Uterus (tissue), 4 donors: ENCODE data around the gene CHST3. TPM values are rescaled to one million over a fixed set of nuclear protein-coding genes. Genes with fewer than 3 reads are reported as not detected.
A peak's percentile ranks its signal among the peaks of the same experiment; 100 is the strongest.
"Not testable (repeated sequence)": the region's sequence is repeated elsewhere in the genome, so short reads cannot be mapped to it uniquely, and the experiment has no call there.

Experiments
- DNase-seq, 2 donors: peaks; one replicate each; pipeline ENCODE4 v3.0.0-alpha.2; 2019 to 2020
- H3K27ac ChIP-seq, 2 donors: fragments of 200-600 bp; sonication (generic); 1 replicate in 1 of 2; 2 replicates in 1 of 2; pipeline ENCODE4 v1.5.1; 2016 to 2018
- H3K27me3 ChIP-seq, 2 donors: fragments of 200-600 bp; sonication (generic); one replicate each; pipeline ENCODE4 v1.5.1; 2018 to 2019; ENCODE audit warnings: control low read depth in 1 of 2
- H3K36me3 ChIP-seq, 2 donors: fragments of 200-600 bp; sonication (generic); one replicate each; pipeline ENCODE4 v1.5.1; 2019; ENCODE audit warnings: control low read depth in 1 of 2
- H3K4me1 ChIP-seq, 2 donors: fragments of 200-600 bp; sonication (generic); one replicate each; pipeline ENCODE4 v1.5.1; 2018 to 2019; ENCODE audit warnings: control low read depth in 1 of 2
- H3K4me3 ChIP-seq, 2 donors: fragments of 200-600 bp; sonication (generic); 1 replicate in 1 of 2; 2 replicates in 1 of 2; pipeline ENCODE4 v1.5.1; 2018 to 2019; ENCODE audit warnings: mild to moderate bottlenecking in 1 of 2
- H3K9me3 ChIP-seq, 2 donors: fragments of 200-600 bp; sonication (generic); one replicate each; pipeline ENCODE4 v1.5.1; 2019; ENCODE audit warnings: control low read depth in 1 of 2
- CTCF ChIP-seq, 4 experiments: fragments of 200-600 bp in 2 of 4; fragments of 450-650 bp in 2 of 4; sonication (generic) in 2 of 4; IDR thresholded peaks; one replicate each; pipeline ENCODE4 v1.5.1; 2016 to 2019; ENCODE audit warnings: antibody characterized with exemption in 4 of 4, mild to moderate bottlenecking in 2 of 4, moderate library complexity in 1 of 4
- POLR2A ChIP-seq, 2 donors: fragments of 450-650 bp; IDR thresholded peaks; one replicate each; pipeline ENCODE4 v1.6.1; 2016; ENCODE audit warnings: antibody characterized with exemption in 2 of 2, mild to moderate bottlenecking in 1 of 2, moderate library complexity in 1 of 2
- intact Hi-C: fragments of 100-400 bp; cut with DNase I; formaldehyde crosslinking; loops from one replicate; pipeline ENCODE4 v1.15.1; 2023; ENCODE audit warnings: low total_unique reads
- total RNA-seq, 4 donors: library from RNA; depleted of rRNA in 3 of 4; stranded (reverse); fragments of >200 nt in 3 of 4; gene quantifications; one replicate each; pipeline versions ENCODE4 v1.1.0 to v1.2.4, GENCODE V29; 2014 to 2023
- donor health status: DM: yes; HTN: yes; CAD: no.

The CHST3 gene
- 10 to 100 TPM; 12.3 to 44.7 (median 28.1) TPM for total RNA-seq

- H3K4me1 ChIP-seq: peaks cover 0 to 6% of the 10 kb centered on the region in 2 donors
Observed at GRCh38 chr10:71964098-71964742, at the start of gene CHST3. Gene CHST3, plus strand, starts transcription at chr10:71964395. Its CDS starts 41,448 bp downstream, at chr10:72005843.

GRCh38 chr10:71916827-71917226 is 47.4 kb upstream of the CHST3 start:
- H3K27ac ChIP-seq: no peak overlapping the region
- no peaks in the 10 kb centered on the region for H3K36me3 ChIP-seq
- TF ChIP-seq CTCF (IDR thresholded peaks at IDR 0.05) (no peak), POLR2A (IDR thresholded peaks at IDR 0.05) (no peak)
- peaks cover 4% of the 10 kb centered on the region in 2 donors for H3K4me1 ChIP-seq
- H3K4me3 ChIP-seq: no peak overlapping the region
- no peaks in the 10 kb centered on the region for H3K27me3 ChIP-seq
- no peak for DNase-seq
- intact Hi-C loops: no loop called here
- no peaks in the 10 kb centered on the region for H3K9me3 ChIP-seq

More at GRCh38 chr10:71964098-71964742, at the start of gene CHST3:
- Histone ChIP-seq H3K36me3 (no peaks in the 10 kb centered on the region), H3K27ac (peak within 1 kb of the TSS; percentile 98 to 99), H3K9me3 (no peaks in the 10 kb centered on the region), H3K4me3 (peak within 1 kb of the TSS; percentile 64 to 81), H3K27me3 (no peaks in the 10 kb centered on the region)
- peak; percentile 83 to 84 for DNase-seq
- TF ChIP-seq POLR2A (IDR thresholded peaks at IDR 0.05): peak; percentile 11 to 58
- no peak for TF ChIP-seq CTCF (IDR thresholded peaks at IDR 0.05)
- intact Hi-C loops: no loop called here

GRCh38 chr10:71918992-71919391 is 45.2 kb upstream of the CHST3 start:
- TF ChIP-seq POLR2A (IDR thresholded peaks at IDR 0.05) (no peak), CTCF (IDR thresholded peaks at IDR 0.05) (no peak)
- no peak overlapping the region for H3K4me3 ChIP-seq

GRCh38 chr10:71919956-71920539 is 44.1 kb upstream of the CHST3 start:
- H3K4me3 ChIP-seq, H3K27me3 ChIP-seq, DNase-seq, H3K4me1 ChIP-seq, H3K9me3 ChIP-seq, intact Hi-C loops, H3K36me3 ChIP-seq: not testable (repeated sequence)
- peak overlapping the region; percentile 58 to 62 for H3K27ac ChIP-seq

More at GRCh38 chr10:71918992-71919391, 45.2 kb upstream of the CHST3 start:
- peaks cover 4% of the 10 kb centered on the region in 2 donors for H3K4me1 ChIP-seq
- H3K27me3 ChIP-seq: no peaks in the 10 kb centered on the region
- H3K27ac ChIP-seq: no peak overlapping the region
- intact Hi-C loops: no loop called here
- H3K36me3 ChIP-seq: no peaks in the 10 kb centered on the region
- no peak for DNase-seq
- H3K9me3 ChIP-seq: no peaks in the 10 kb centered on the region

- DNase-seq: peak; percentile 28 to 37
- intact Hi-C loops: no loop called here
- Histone ChIP-seq H3K4me3 (no peak overlapping the region), H3K27ac (peak overlapping the region; percentile 58 to 62), H3K36me3 (no peaks in the 10 kb centered on the region), H3K9me3 (no peaks in the 10 kb centered on the region), H3K27me3 (no peaks in the 10 kb centered on the region), H3K4me1 (peaks cover 4% of the 10 kb centered on the region in 2 donors)
- TF ChIP-seq CTCF (IDR thresholded peaks at IDR 0.05) (no peak), POLR2A (IDR thresholded peaks at IDR 0.05) (no peak)
Observed at GRCh38 chr10:71920540-71921323, 43.5 kb upstream of the CHST3 start.
